Measurements from ENCODE around the gene EXOC8.

- no peak for TF ChIP-seq POLR2A (IDR thresholded peaks at IDR 0.05)
- TF ChIP-seq, protein P1, sequence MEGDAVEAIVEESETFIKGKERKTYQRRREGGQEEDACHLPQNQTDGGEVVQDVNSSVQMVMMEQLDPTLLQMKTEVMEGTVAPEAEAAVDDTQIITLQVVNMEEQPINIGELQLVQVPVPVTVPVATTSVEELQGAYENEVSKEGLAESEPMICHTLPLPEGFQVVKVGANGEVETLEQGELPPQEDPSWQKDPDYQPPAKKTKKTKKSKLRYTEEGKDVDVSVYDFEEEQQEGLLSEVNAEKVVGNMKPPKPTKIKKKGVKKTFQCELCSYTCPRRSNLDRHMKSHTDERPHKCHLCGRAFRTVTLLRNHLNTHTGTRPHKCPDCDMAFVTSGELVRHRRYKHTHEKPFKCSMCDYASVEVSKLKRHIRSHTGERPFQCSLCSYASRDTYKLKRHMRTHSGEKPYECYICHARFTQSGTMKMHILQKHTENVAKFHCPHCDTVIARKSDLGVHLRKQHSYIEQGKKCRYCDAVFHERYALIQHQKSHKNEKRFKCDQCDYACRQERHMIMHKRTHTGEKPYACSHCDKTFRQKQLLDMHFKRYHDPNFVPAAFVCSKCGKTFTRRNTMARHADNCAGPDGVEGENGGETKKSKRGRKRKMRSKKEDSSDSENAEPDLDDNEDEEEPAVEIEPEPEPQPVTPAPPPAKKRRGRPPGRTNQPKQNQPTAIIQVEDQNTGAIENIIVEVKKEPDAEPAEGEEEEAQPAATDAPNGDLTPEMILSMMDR (IDR thresholded peaks at IDR 0.05 in 8 of 11, conservative IDR thresholded peaks at IDR 0.05 in 3 of 11), result no peak
These were observed 14.2 kb upstream of the EXOC8 start for GRCh38 chr1:231351816-231352215.

All from spleen (tissue), 7 donors.